Neural cell (in vitro differentiated cells): ENCODE data around the gene GNPTG.

Source experiments
- CTCF ChIP-seq: fragments of 450-650 bp; IDR thresholded peaks from 2 replicates; pipeline ENCODE4 v1.5.1; 2014; ENCODE audit warnings: antibody characterized with exemption, mild to moderate bottlenecking, moderate library complexity; ENCODE audit not compliant: poor library complexity, severe bottlenecking
- EP300 ChIP-seq: fragments of 450-650 bp; conservative IDR thresholded peaks from 2 replicates; pipeline ENCODE4 v1.6.1; 2014; ENCODE audit warnings: antibody characterized with exemption, mild to moderate bottlenecking, moderate library complexity; ENCODE audit not compliant: poor library complexity, severe bottlenecking
- EZH2 ChIP-seq: fragments of 200-600, 300-800 bp; shearing (Covaris generic), sonication (generic); IDR thresholded peaks from 2 replicates; pipeline ENCODE4 v1.6.1; 2014; ENCODE audit warnings: antibody characterized with exemption, low read length, borderline replicate concordance, mild to moderate bottlenecking; ENCODE audit not compliant: insufficient read depth, poor library complexity, severe bottlenecking
- POLR2AphosphoS5 ChIP-seq: IDR thresholded peaks from 2 replicates; pipeline ENCODE4 v1.6.1; 2012
- REST ChIP-seq: IDR thresholded peaks from 2 replicates; pipeline ENCODE4 v1.6.1; 2012; ENCODE audit warnings: borderline replicate concordance

GRCh38 chr16:1340730-1341494, 10.8 kb upstream of the GNPTG start:
- no peak for TF ChIP-seq EZH2
- TF ChIP-seq CTCF, result no peak
- TF ChIP-seq EP300, result no peak
- no peak for TF ChIP-seq POLR2AphosphoS5
- no peak for TF ChIP-seq REST
